LHCN-M2 (cell line): ENCODE measurements around the gene SYNM. TPM values are rescaled to one million over a fixed set of nuclear protein-coding genes. Genes with fewer than 3 reads are reported as not detected.

Experiments
- DNase-seq: peaks from one replicate; pipeline ENCODE4 v3.0.0-alpha.2; 2012; ENCODE audit warnings: low read depth
- total RNA-seq: library from RNA; depleted of rRNA; stranded (reverse); fragments of >200 nt; gene quantifications from 2 replicates; pipeline ENCODE4 v1.2.3, GENCODE V29; 2014

SYNM gene
- total RNA-seq, 1 experiment from 2014 or later: 5.6 TPM

DNA sequence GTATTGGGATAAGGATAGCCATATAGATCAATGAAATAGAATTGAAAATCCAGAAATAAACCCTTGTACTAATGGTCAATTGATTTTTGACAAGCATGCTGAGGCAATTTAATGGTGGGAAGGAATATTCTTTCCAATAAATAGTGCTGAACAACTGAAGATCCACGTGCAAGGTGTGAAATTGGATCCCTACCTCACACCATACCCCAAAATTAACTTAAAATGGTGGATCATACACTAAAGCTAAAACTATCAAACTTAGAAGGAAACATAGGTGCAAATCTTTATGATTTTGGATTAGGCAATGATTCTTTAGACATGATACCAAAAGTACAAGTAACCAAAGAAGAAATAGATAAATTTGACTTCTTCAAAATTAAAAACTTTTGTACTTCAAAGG lies 22.1 kb upstream of the SYNM start:
- no peak for DNase-seq

DNA sequence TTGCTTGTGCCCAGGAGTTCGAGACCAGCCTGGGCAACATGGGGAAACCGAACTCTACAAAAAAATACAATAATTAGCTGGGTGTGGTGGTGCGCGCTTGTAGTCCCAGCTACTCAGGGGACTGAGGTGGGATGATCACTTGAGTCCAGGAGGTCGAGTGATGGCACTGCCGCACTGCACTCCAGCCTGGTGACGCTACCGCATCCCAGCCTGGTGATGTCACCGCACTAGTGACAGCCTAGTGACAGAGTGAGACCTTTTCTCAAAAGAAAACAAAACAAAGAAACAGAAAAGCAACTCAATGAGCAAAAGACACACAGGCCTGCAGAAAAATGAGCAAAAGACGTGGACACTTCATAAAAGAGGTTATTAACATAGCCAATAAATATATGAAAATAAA lies 19.9 kb upstream of the SYNM start:
- no peak for DNase-seq

DNA sequence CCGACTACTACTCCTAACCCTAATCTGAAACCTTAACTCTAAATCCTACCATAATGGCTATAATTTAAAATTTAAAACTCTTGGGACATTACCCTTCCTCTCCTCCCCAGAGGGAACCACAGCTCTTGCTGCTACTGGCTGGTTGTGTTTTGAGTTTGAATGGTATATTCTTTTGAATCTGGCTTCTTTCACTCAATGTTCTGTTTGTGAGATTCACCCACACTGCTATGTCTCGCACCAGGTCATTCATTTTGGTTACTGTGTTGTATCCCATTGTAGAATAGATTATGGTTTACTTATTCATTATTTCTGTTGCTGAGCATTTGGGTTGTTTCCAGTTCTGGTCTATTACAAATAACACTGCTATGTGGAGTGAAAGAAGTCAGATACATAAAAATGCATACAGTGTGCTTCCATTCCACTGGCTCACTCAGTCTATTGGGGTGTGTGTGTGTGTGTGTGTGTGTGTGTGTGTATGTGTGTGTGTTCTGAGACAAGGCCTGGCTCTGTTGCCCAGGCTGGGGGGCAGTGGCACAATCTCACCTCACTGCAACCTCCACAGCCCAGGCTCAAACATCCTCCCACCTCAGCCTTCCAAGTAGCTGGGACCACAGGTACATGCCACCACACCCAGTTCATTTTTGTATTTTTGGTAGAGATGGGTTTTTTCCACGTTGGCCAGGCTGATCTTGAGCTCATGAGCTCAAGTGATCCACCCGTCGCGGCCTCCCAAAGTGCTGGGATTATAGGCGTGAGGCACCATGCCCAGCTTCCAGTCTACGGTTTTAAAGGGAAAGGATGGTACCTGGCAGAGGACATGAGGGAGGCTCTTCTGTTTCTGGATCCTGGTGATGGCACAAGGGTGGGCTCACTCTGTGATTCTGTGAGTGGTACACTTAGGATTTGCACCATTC lies 19.2 kb upstream of the SYNM start:
- DNase-seq: peak; percentile 29

DNA sequence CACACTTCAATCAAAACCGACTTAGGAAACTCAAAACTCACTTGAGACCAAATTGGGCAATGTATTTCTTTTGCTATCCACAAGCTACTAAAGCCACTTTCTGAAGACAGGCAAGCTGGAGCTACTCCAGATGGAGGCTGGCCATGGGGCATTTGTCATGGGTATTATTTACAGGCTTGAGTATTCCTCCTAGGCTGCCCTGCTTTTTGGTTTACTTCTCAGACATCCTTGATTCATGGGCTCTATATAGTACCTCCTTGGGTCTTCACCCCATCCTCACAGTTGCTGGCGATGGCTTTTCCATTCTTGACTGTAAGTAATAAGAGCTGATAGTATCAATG lies 18.6 kb upstream of the SYNM start:
- DNase-seq: no peak

DNA sequence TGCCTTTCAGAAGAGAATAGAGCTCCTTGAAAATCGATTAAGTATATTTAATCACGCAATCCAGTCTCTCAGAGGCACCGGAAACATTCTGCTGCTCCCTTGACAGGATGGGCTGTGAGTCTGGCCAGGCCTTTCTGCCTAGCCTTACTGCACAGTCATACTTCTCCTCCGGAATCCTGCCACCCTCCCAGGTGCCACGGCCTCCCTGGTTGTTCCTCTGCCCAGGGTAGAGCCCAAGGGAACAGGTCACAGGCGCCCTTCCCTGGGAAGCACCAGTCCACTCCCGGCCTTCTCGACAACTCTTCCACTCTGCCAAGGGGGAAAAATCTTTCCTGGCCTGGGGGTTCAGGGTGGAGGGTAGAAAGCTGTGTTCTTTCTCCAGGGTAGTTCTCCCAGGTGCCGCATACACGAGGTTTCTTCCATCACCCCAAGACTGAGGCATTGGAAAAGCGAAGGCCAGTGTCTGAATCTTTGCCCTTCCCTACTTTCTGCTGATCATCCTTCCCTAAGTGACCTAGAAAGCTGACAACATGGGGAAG lies 17.4 kb upstream of the SYNM start:
- DNase-seq: no peak

DNA sequence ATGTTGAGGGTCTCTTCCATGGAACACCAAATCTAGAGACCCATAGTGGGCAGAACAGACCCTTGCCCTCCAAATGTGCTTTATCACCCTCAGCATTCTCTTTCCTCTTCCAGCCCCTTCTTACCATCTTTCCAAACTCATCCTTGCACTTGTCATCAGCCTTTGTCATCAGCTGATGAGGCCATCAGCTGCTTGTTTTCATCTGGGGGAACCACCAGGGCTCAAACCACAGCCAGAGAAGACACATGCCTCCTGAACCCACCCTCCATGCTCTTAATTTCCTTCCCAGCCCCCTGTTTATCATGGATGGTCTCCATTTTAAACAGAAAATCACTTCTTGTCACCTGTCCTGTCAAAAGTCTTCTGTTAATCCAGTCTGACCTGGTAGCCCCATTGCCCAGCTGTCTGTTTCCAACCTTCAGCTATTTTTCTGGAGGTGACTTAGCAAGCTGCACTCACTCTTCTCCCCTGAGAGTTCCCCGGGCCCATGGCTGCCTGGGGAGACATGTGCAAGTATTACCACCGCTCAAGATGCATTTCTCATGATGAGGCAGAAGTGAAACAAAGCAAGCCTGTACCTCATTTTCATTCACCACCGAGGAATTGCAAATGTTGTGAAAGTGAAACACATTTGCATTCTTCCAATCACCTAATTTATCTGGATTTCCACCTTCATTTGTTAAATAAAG lies 14.7 kb upstream of the SYNM start:
- DNase-seq: peak; percentile 17

DNA sequence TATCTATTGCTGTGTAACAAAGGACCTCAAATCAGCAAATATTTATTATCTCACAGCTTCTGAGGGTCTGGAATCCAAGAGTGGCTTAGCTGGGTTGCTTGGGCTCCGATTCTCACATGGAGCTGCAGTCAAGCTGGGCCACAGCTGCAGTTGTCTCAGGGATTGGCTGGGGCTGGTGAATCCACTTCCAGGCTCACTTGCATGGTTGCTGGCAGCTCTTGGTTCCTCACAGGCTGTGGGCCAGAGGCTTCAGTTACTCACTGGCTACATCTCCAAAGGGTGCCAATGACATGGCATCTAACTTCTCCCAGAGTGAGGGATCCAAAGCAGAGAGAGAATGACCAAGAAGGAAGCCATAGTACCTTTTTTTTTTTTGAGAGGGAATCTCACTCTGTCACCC lies 13.9 kb upstream of the SYNM start:
- no peak for DNase-seq

DNA sequence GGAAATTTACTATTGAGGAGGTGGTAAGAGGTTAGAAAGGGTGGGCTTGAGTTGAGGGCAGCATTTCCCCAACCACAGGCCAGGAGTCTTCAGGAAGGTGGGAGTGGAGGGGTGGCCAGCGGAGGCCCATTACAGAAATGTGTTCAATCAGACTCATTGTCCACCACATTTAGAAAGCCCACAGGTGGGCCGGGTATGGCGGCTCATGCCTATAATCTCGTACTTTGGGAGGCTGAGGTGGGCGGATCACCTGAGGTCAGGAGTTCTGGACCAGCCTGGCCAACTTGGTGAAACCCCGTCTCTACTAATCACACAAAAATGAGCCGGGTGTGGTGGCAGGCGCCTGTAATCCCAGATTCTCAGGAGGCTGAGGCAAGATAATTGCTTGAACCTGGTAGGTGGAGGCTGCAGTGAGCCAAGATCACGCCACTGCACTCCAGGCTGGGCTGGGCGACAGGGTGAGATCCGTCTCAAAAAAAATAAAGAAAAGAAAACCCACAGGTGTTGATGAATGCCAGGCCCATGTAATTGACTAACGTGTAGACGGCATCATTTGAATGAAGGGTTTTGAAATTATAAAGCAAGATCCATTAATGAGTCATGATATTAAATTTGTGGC lies 12.2 kb upstream of the SYNM start:
- no peak for DNase-seq

DNA sequence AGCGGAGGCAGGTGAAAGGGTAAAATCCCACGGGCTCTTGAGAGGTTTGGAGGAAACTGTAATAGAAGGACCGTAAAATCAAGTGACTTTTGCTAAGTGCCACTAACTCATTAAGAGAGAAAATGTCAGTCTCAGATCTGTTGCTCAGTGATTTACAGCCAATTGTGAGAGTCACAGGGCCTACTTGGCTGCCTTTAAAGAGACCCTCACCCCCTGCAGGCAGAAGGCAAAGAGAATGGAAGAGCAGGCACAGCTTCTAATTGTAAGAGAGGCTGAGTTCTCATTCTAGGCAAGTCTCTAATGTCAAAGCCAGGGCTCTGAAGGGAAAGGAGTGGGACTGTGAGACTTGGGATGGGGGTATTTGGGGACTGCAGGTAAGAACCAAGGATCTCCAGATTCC lies 9.3 kb upstream of the SYNM start:
- no peak for DNase-seq

DNA sequence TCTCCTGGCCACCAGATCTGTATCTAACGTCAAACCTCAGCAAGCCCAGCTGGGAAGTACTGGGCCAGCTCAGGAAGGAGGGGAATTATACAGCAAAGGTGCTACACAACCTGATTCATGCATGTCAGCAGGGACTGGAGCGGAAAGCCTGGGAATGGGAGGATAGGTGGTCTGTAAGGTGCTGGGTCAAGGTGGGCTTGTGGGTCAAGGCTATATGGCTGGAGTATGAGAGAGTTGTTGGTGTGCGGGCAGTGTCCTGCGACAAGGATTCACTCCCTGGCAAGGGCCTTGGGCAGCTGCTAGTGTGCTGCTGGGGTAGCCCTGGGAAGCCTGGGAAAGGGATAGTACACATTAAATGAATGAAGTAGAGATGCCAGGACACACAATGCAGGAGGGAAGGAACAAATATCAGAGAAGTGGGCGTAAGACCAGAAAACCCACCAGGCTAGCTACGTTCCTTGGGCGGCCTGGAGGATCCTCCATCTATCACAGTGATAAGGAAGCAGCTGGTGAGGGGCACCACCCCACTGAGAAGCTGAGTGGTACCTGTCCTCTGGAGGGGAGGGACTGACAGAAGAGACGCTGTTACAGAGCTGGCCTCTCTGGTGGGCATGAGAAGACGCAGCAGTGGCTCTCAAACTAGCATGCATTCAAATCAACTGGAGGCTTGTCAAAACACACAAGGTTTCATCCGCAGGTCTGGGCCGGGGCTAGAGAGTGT lies 8.5 kb upstream of the SYNM start:
- no peak for DNase-seq

DNA sequence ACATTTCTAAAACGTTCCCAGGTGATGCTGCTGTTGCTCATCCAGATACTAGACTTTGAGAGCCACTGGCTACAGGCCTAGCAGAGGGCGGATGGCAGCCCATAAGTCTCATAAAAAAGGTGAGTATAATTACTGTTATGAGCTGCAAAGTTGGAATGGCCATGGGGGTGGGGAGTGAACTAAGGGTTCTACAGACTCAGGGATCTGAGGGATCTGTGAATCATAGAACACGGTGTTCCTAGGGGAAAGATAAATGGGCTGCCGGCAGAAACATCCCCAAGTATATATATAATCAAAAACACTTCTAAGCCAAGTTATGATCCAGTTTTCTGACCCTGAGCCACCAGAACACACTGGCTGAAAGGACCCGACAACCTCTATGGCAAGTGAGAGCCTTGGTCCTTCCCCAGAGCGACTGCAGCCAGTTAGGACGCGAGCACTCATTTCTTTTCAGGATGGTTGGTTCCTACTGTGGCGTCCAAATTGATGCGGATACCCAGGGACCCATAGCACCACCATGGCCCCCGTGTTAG lies 7.9 kb upstream of the SYNM start:
- DNase-seq: peak; percentile 15

DNA sequence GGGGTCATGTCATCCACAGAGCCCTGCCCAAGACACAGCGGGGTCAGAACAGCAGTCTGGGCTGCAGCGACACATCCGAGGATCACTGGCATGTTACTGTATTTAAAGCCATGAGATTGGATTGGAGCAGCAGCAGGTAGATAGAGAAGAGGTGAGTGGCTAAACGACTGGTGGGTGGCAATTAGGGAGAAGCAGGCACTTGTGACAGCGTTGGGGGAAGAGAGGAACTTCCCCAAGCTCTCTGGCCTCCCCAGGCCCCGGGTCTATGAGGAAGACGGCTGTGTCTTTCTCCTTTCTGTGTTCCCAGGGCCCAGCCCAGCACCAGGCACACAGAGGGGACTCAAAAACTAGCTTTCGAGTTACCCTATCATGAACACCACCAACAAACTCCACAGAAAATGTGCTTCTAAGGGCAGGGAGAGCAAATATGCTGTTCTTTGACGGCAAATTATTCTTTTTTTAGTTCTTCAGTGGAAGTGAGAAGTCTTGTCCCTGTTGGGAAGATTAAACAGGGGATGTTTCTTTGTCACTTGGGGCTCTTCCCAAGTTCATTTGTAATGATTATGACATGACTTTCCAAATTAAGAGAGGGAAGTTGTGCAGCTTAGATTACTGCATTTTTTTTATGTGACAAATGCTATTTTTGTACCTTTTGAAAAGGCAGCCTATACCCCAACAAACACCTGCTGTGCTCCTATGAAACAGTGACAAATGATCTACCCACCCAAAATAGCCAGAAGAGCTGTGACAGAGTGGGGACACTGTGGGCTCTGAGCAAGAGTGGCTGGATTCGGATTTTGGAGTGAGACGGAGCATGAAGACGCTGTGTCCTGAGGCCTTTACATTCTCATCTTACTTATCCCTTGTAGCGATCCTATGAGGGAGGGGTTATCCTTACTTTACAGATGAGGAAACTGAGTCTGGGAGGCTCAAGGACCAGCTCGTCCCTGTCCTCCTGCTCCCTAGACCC lies 7.2 kb upstream of the SYNM start:
- no peak for DNase-seq

DNA sequence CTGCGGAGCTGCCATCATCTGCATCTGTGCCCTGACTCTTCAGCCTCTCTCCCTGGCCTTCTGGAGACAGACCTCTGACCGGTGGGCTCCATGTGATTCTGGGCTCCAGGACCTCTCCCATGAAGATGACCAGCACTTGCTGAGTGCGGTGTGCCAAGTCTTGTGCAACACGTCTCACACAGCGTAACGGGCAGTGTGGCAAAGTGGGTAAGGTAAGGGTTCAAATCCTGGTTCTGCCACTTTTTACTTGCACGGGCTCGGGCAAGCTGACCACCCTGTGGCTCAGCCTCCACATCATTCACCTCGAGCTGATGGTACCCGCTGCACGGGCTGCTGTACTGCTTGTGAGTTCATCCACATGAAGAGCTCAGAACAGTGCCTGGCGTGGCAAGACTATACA lies 6.5 kb upstream of the SYNM start:
- DNase-seq: no peak

DNA sequence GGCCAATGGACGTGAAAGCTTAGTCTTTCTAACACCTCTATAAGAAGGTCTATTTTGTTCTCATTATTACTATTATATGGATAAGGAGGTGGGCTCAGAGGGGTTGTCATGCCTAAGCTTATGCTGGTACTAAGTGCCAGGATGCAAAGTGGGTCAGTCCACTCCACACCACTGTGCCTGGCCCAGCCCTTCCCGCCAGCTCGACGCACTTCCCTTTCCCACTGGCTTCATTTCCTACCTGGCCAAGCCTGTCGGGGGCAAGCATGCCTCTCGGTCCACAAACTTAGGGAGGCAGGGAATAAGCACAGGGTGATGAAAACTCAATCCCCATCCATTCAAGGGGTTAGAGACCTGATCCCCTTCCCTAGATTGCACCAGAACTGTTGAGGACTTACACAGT lies 5.9 kb upstream of the SYNM start:
- DNase-seq: no peak

DNA sequence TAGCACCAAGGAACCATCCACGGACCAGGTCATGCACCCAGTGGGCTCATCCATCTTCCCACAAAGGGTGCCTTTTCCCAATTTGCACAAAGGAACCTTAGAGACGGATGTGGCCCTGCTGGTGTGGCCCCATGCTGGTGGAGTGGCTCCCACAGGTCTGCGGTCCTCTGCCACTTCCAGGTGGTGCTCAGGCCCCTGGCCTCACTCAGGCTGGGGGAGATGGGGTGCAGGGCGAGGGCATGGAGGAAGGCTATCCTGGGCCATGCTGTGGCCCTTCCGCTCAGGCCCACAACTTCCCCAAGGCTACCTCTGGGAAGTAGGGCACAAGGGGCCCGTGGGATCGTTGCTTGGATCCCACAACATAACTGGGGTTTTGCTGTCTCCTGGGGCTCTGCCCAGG lies 5.2 kb upstream of the SYNM start:
- DNase-seq: no peak

DNA sequence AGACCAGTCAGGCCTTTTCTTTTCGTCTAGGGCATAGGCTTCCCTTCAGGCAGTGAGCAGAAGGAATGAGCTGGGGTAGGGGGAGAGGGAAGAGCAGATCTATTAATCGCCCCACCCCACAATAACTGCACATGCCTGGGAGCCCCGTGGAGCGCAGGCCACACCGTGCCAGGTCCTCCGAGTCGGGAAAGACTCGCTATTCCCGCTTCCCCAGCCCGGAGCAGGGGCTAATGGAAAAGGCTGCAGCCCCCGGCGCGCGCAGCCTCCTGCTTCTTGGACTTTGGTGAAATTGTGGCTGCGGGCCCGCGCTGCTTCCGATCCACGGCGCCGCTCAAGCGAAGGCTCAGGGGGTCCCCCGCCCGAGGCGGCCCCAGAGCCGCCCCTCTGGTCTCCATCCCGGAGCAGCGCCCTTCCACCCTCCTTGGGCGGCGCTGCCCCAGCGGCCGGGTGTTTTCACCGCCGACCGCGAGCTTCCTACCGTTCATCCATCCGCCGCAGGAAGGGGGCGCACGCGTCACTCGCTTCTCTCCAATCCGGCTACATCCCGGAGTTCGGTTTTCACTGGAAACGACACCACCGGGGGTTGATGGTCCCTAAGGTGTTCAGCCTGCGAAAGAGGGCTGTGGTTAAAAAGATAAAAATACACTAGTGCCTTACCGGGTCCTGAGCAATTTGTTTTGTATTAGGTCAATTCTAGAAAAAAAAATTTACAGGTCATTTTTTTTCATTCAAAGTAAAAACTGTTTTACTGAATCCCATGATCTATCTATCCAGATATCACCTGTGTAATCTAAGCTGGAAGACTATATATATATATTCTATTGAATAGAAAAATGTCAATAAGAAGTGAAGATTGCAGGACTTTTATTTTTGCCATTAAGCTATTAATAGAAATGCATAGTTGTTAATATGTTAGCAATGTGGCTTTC lies 4.4 kb upstream of the SYNM start:
- peak; percentile 65 for DNase-seq

DNA sequence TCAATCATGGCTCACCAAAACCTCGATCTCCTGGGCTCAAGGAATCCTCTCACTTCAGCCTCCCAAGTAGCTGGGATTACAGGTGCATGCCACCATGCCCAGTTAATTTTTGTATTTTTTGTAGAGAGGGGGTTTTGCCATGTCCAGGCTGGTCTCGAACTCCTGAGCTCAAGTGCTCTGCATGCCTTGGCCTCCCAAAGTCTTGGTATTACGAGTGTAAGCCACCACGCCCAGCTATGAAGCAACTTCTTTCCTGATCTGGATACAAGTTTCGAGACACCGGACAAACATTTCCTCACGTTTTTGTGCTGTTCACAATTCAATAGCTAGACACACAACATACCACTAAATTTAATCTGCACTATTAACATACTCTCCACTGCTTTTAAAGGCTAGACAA lies 3.4 kb upstream of the SYNM start:
- no peak for DNase-seq

DNA sequence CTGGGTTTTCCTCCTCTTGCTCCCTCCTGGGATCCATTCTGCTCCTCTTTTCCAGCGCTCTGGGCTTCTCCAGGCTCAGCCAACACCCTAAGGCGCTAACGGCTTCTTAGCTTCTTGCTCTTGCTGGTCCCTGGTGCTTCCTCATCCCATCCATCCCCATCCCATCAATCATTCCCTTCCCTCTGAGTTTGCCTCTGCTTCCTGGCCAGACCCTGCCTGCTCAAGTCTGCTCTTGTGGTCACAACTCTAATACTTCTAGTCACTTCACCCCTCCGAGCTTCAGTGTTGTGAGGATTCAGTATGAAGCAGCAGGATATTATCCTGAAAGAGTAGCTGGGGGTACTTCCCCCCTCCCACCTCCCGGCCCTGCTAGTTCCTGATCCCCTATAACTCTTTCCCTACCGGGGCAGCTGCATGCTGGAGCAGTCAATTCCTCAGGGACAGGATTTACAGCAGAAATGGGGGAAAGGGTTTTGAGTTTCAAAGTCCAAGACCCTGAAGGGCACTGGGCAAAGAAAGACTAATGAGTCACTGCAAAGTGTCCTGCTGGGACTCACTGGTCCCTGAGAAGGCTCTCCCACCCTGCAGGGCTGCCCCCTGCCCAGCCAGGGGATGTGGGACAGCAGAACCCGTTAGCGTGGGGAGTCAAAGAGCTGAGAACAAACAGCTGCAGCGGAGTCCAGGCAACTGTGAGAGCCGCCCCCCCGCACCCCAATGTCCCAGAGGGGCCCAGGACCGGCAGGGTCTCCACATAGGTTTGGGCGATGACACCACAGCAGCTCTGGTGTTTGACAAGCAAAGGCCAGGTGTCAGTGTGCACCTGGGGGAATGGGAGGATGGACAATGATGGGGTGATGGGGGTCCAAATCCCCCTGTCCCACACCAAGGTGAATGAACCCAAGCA lies 2.3 kb upstream of the SYNM start:
- no peak for DNase-seq
